Stimulated activated memory B cell treated with anti-CD40 and anti-IgM and Interleukin-4, amounts not matched to agents 10 μg/mL and 1 μg/mL and 100 μg/mL, for 72 hours (primary cell): Measurements from ENCODE around the gene EHF.
"Not testable (repeated sequence)": the region's sequence is repeated elsewhere in the genome, so short reads cannot be mapped to it uniquely, and the experiment has no call there.

Experiments used
- ATAC-seq: fragments of 150-1000 bp; cut with Tn5 transposase; 2 replicates; pipeline ENCODE4 v1.10.0; 2021
- H3K27ac Mint-ChIP-seq: one replicate; pipeline ENCODE4 v1.8.0; 2022; ENCODE audit warnings: mild to moderate bottlenecking, mixed read lengths
- H3K27me3 Mint-ChIP-seq: one replicate; pipeline ENCODE4 v1.8.0; 2022; ENCODE audit warnings: mixed read lengths
- H3K36me3 Mint-ChIP-seq: one replicate; pipeline ENCODE4 v1.8.0; 2022; ENCODE audit warnings: mixed read lengths
- H3K4me1 Mint-ChIP-seq: one replicate; pipeline ENCODE4 v1.8.0; 2022; ENCODE audit warnings: mixed read lengths
- H3K4me3 Mint-ChIP-seq: one replicate; pipeline ENCODE4 v1.8.0; 2022; ENCODE audit warnings: mild to moderate bottlenecking, moderate library complexity, mixed read lengths
- H3K9me3 Mint-ChIP-seq: one replicate; pipeline ENCODE4 v1.8.0; 2022; ENCODE audit warnings: mixed read lengths

The EHF gene

GRCh38 chr11:34679681-34680080 is 58.8 kb downstream of the EHF start:
- H3K4me1 Mint-ChIP-seq, result no peaks in the 10 kb centered on the region
- no peak overlapping the region for H3K4me3 Mint-ChIP-seq
- H3K27ac Mint-ChIP-seq, result no peak overlapping the region
- no peaks in the 10 kb centered on the region for H3K27me3 Mint-ChIP-seq
- H3K9me3 Mint-ChIP-seq, result no peaks in the 10 kb centered on the region
- ATAC-seq, result no peak
- no peaks in the 10 kb centered on the region for H3K36me3 Mint-ChIP-seq

GRCh38 chr11:34680206-34680605 is 59.3 kb downstream of the EHF start:
- H3K27me3 Mint-ChIP-seq, result no peaks in the 10 kb centered on the region
- no peak for ATAC-seq
- H3K27ac Mint-ChIP-seq, result no peak overlapping the region
- no peaks in the 10 kb centered on the region for H3K9me3 Mint-ChIP-seq
- no peak overlapping the region for H3K4me3 Mint-ChIP-seq
- no peaks in the 10 kb centered on the region for H3K36me3 Mint-ChIP-seq
- H3K4me1 Mint-ChIP-seq, result peaks cover 2% of the 10 kb centered on the region

GRCh38 chr11:34680918-34681586 is 60.2 kb downstream of the EHF start:
- ATAC-seq, result no peak

GRCh38 chr11:34682825-34683224 is 61.9 kb downstream of the EHF start:
- Mint-ChIP-seq H3K27me3 (no peaks in the 10 kb centered on the region), H3K27ac (no peak overlapping the region), H3K9me3 (no peaks in the 10 kb centered on the region), H3K4me3 (no peak overlapping the region), H3K4me1 (peaks cover 5% of the 10 kb centered on the region), H3K36me3 (no peaks in the 10 kb centered on the region)
- ATAC-seq, result no peak

More at GRCh38 chr11:34680918-34681586, 60.2 kb downstream of the EHF start:
- peaks cover 5% of the 10 kb centered on the region for H3K4me1 Mint-ChIP-seq
- no peaks in the 10 kb centered on the region for H3K27me3 Mint-ChIP-seq
- H3K4me3 Mint-ChIP-seq, result no peak overlapping the region
- H3K27ac Mint-ChIP-seq, result no peak overlapping the region
- no peaks in the 10 kb centered on the region for H3K9me3 Mint-ChIP-seq
- no peaks in the 10 kb centered on the region for H3K36me3 Mint-ChIP-seq

- no peak overlapping the region for H3K27ac Mint-ChIP-seq
- no peaks in the 10 kb centered on the region for H3K9me3 Mint-ChIP-seq
- peaks cover 5% of the 10 kb centered on the region for H3K4me1 Mint-ChIP-seq
- H3K4me3 Mint-ChIP-seq, result no peak overlapping the region
- H3K36me3 Mint-ChIP-seq, result no peaks in the 10 kb centered on the region
- ATAC-seq, result no peak
- H3K27me3 Mint-ChIP-seq, result no peaks in the 10 kb centered on the region
These were observed 62.5 kb downstream of the EHF start for GRCh38 chr11:34683396-34683795.

GRCh38 chr11:34685864-34686263 is 65.0 kb downstream of the EHF start:
- Mint-ChIP-seq H3K4me1 (peaks cover 5% of the 10 kb centered on the region), H3K36me3 (no peaks in the 10 kb centered on the region), H3K27ac (no peak overlapping the region), H3K9me3 (no peaks in the 10 kb centered on the region), H3K27me3 (no peaks in the 10 kb centered on the region), H3K4me3 (no peak overlapping the region)
- ATAC-seq, result no peak

- not testable (repeated sequence) for ATAC-seq, H3K4me3 Mint-ChIP-seq, H3K4me1 Mint-ChIP-seq, H3K27ac Mint-ChIP-seq, H3K36me3 Mint-ChIP-seq
- Mint-ChIP-seq H3K27me3 (peaks cover 29% of the 10 kb centered on the region), H3K9me3 (peaks cover 10% of the 10 kb centered on the region)
These were observed 71.4 kb downstream of the EHF start for GRCh38 chr11:34692299-34692698.

GRCh38 chr11:34696862-34697261 is 76.0 kb downstream of the EHF start:
- Mint-ChIP-seq H3K36me3 (no peaks in the 10 kb centered on the region), H3K9me3 (peaks cover 10% of the 10 kb centered on the region), H3K27me3 (peaks cover 46% of the 10 kb centered on the region), H3K27ac (no peak overlapping the region), H3K4me3 (no peak overlapping the region), H3K4me1 (no peaks in the 10 kb centered on the region)
- ATAC-seq, result no peak

- H3K4me3 Mint-ChIP-seq, result no peak overlapping the region
- peaks cover 27% of the 10 kb centered on the region for H3K27me3 Mint-ChIP-seq
- no peak overlapping the region for H3K27ac Mint-ChIP-seq
- ATAC-seq, result no peak
- no peaks in the 10 kb centered on the region for H3K36me3 Mint-ChIP-seq
- H3K4me1 Mint-ChIP-seq, result no peaks in the 10 kb centered on the region
- H3K9me3 Mint-ChIP-seq, result peaks cover 7% of the 10 kb centered on the region
These were observed 86.0 kb downstream of the EHF start for GRCh38 chr11:34706709-34707461.

- no peak for ATAC-seq
- Mint-ChIP-seq H3K9me3 (peaks cover 13% of the 10 kb centered on the region), H3K4me3 (no peak overlapping the region), H3K36me3 (peaks cover 5% of the 10 kb centered on the region), H3K27me3 (peaks cover 27% of the 10 kb centered on the region), H3K4me1 (no peaks in the 10 kb centered on the region), H3K27ac (no peak overlapping the region)
These were observed 86.6 kb downstream of the EHF start for GRCh38 chr11:34707462-34707840.
